HG03139 (cell line): ENCODE measurements around the gene NWD2.
A peak's percentile ranks its signal among the peaks of the same experiment; 100 is the strongest.
"Not testable (repeated sequence)": the region's sequence is repeated elsewhere in the genome, so short reads cannot be mapped to it uniquely, and the experiment has no call there.

Experiments used
- ATAC-seq: cut with Tn5 transposase; IDR thresholded peaks from one replicate; pipeline ENCODE4 v1.9.1; 2021; ENCODE audit not compliant: unreplicated experiment

Gene NWD2

DNA sequence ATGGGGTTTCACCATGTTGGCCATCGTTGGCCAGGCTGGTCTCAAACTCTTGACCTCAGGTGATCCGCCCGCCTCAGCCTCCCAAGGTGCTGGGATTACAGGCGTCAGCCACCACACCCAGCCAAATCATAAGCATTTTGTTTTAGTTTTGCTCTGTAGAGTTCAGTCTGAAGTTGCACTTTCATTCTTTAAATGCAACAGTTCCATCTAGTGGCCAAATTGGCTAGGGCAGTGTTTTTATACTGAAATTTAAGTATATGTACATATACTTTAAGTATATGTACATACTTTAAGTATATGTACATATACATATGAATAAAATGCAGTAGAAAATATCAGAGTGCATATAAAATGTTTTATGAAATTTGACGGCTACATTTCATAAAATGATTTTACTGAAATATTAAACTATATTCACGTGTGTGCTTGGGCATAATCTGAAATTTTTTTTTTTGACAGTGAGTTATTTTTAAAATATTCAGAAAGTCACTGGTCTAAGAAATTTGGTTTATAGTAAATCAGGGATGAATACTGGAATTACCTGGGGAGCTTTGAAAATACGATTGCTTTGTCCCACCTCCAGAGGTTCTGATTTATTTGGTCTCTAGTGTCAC lies 145.5 kb downstream of the NWD2 start:
- peak; percentile 52 for ATAC-seq

DNA sequence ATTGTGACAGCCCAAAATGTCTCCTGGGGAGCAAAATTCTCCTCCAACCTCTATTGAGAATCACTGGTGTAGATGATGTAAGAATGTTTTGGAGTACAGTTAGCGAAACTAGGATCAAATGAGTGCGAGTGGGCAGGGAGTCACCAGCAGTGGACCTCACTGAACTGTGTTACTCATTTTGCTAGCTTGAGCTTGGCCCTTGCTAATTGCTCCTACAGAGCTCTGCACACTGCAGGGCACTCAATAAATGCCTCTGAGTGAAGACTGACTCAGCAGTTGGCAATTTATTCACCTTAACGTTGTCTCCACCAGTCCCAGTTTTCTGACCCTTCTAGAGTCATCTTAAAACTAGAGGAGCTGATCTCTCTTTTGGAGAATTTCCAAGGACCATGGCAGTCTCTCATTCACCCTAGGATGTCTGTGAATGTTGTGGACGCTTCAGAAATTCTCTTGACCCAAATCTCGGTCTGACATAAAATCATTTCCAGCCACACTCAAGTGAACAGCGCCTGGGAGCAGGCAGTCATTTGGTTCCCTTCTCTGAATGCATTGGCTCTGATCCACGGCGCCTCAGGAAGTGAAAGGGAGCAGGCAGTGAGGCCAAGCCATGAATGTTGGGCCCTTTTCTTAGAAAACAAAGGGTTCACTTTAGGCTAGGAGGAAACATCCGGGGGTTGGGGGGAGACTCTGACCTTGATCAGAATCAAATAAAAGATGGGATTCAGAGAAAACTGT lies 148.1 kb downstream of the NWD2 start:
- ATAC-seq = peak; percentile 24

DNA sequence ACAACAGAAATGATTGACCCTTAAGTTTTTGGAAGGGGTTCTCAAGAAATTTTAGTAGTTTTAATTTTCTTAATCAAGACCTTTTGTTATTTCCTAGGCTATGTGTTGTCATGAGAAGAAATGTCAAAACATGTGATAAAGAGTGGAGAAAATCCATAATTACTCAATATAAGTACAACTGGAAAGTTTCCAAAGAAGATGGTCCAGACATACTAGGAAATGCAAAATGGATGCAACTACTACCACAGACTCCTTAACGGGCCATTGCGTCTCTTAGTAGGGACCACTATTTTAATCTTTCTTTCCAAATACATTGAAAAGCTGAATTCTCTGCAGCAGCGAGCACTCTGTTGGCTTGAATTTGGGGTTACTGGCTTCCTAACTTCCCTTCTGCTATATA lies 148.8 kb downstream of the NWD2 start:
- no peak for ATAC-seq

DNA sequence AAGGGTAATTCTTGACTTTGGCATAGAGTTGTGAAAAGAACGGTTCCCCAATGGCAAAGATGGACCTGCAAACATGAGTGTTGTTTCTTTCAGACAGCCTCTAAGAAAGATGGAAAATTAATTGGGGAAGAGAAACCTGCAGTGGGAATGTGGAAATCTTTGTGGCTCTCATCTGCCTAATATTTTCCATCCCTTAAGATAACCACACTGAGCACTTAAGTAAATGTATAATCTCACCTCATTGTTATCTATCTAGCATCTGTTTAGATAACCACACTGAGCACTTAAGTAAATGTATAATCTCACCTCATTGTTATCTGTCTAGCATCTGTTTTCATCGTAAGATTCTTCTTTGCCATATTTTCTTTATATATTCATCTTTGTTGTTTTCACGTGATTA lies 149.3 kb downstream of the NWD2 start:
- ATAC-seq = peak; percentile 48

DNA sequence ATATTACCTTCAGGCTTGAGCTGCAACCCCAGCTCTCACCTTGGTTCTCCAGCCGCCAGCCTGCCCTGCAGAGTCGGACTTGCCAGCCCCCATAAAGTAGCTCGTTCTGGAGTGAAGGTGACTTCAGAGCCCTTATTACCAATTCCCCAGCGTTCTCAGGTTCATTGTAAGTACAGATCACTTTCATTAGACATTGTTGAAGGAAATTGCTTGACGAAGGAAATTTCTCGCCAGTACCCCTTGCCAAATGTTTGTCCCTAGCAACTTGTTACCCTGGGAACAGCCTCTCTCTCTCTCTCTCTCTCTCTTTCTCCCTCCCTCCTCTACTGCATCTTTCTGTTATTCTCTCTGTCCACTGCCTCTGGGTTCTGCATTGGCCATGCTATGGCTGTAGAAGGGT lies 153.0 kb downstream of the NWD2 start:
- ATAC-seq = no peak

DNA sequence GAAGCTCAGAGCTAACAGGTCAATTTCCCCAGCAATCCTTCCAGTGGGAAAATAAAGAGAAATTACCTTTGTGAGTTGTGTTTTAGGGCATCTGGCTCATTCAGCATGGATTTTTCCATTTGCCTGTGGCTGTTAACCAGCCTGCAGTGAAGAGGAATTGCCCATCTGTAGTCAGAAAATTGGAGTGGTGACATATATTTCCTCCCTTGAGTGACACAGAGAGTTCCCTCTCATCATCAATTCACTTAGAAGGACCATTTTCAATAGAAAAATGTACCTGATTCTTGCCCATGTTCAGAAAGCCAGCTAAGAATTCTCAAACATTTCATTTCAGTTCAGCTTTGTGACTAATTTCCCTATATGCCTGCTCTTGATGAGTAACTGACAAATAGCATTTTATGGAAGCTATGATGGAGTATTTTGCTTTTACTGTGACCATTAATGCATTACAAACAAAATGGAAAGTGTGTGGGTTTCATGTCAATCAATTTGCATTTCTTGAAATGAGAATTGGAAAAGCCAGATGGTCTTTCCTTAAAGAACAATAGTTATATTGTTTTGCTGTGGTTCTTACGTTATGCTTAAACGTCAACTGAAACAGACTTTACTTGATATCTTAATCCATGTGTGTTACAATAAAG lies 155.8 kb downstream of the NWD2 start:
- ATAC-seq = peak; percentile 85

DNA sequence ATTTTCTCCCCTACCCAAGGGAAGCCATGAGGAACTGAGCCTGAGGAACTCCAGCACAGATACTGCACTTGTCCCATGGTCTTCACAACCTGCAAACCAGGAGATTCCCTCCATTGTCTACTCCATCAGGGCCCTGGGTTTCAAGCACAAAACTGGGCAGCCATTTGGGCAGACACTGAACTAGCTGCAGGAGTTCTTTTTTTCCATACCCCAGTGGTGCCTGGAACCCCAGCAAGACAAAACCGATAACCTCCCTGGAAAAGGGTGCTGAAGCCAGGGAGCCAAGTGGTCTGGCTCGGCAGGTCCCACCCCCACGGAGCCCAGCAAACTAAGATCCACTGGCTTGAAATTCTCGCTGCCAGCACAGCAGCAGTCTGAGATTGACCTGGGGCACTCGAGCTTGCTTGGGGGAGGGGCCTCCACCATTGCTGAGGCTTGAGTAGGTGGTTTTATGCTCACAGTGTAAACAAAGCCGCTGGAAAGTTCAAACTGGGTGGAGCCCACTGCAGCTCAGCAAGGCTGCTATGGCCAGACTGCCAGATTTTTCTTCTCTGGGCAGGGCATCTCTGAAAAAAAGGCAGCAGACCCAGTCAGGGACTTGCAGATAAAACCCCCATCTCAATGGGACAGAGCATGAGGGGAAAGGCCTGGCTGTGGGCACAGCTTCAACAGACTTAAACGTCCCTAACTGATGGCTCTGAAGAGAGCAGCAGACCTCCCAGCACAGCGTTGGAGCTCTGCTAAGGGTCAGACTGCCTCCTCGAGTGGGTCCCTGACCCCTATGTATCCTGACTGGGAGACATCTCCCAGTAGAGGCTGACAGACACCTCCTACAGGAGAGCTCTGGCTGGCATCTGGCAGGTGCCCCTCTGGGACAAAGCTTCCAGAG lies 163.6 kb downstream of the NWD2 start:
- not testable (repeated sequence) for ATAC-seq

DNA sequence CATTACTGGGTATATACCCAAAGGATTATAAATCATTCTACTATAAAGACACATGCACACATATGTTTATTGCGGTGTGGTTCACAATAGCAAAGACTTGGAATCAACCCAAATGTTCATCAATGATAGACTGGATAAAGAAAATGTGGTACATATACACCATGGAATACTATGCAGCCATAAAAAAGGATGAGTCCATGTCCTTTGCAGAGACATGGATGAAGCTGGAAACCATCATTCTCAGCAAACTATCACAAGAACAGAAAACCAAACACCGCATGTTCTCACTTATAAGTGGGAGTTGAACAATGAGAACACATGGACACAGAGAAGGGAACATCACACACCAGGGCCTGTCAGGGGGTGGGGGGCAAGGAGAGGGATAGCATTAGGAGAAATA lies 169.1 kb downstream of the NWD2 start:
- ATAC-seq = not testable (repeated sequence)

DNA sequence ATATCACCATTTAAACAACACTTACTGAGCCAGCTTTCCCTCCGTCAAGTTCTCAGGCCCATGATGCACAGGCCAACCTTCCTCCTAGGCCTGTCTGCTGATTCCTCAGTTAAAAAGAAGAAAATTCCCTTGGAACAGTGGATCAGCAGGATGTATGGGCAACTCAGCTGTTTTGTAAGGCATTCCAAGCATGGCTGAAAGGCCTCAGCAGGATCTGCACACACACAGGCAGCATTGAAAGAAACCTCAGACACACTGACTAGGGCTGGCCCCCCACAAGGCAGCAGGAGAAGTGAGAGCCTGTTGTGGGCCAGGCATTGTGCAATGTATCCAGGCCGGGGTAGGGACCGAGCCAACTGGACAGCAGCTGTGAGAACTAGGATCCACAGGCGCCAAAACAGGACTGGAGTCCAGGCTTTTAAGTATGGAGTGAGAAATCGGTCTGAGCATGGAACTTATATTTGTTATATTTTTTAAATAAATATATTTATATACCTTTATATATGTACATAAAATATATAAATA lies 171.4 kb downstream of the NWD2 start:
- no peak for ATAC-seq

DNA sequence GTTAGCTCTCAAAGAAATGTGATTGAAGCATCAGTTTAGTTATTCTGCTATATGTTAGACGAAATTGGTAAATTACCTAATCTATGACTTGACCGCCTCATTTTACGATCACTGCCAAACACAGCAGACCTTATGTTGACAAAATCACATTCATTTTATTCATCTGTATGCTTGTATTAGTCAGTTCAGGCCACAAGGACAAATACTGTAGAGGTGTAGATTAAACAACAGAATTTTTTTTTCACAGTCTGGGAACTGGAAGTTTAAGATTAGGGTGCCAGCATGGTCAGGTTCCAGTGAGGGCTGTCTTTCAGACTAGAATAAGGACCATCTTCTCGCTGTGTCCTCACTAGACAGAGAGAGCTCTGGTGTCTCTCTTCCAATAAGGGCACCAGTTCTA lies 177.1 kb downstream of the NWD2 start:
- ATAC-seq = no peak

DNA sequence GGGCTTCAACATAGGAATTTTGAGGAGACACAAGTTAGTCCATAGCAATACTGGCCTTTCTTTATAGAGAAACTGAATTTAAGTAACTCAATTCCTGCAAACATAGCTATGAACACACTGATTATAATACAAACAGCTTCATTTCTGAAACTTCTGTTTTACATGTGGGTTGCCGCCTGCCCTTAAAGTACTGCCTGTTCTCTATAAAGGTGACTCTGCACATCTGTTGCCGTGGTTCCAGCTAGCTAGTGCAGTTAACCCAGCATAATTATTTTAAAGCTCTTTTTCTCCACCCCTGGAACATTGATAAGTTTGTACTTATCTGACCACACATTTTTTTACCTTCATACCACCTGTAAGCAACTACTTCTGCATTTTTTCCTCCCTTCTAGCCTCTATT lies 177.6 kb downstream of the NWD2 start:
- no peak for ATAC-seq

DNA sequence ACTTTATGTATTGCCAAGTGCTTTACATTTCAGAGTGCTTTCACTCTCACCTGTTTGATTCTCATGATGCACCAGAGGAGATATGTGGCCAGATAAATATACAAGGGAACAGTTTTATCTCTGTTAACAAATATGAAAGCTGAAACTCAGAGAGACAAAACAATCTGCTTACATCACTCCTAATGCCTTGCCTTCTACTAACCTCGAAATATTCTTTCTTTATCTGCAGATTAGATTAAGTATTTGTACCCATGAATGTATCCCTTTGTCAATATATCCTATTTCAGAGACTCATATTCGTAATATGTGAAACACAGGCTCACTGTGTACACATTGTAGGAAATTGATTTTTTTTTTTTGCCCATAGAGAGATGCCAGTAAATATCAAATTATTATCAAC lies 178.1 kb downstream of the NWD2 start:
- no peak for ATAC-seq

DNA sequence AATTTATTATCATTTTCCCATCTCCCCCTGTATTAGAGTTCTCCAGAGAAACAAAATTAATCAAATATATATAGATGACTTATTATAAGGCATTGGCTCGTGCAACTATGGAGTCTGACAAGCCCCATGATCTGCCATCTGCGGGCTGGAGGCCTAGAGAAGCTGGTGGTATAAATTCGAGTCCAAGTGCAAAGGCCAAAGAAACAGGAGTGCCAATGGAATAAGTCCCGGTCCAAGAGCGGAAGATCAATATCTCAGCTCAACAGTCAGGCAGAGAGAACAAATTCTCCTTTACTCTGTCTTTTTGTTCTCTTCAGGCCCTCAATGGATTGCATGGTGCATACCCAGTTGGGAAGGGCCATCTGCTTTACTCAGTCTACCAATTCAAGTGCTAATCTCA lies 178.8 kb downstream of the NWD2 start:
- ATAC-seq = no peak

DNA sequence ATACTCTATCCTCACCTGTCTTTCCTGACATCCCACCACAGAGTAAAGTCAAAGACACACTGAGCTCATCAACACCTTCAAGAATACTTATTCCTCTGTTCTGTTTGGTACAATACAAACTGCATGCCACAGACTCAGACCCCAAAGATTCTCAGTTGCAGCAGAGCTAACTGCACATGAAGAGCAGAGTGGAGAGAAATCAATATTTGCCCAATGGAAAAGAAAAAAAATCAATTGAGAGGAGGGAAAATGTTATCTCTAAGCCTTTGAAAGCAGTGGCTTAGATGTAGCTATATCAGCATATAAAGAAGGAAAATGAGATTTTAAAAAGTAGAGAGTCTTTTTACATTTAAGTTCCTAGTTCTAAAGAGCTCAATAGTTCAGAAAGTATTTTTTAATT lies 180.2 kb downstream of the NWD2 start:
- no peak for ATAC-seq

DNA sequence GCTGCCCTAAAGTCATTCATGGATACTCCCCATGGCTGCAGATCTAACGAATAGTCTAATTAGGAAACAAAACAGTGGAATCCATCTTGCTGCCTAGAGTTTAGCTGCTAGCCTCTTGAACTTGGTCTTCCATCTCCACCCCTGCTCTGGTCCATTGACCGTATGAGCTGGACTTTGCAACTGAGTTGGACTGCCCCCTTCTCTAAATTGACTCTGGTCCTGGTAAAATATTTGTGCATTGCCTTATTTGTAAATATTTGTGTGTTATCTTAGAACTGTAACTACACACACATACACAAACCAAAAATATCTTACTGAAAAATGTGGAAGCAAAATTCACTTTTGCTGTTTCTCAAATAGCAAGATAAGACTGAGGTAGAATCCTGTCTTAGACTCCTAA lies 181.3 kb downstream of the NWD2 start:
- no peak for ATAC-seq

DNA sequence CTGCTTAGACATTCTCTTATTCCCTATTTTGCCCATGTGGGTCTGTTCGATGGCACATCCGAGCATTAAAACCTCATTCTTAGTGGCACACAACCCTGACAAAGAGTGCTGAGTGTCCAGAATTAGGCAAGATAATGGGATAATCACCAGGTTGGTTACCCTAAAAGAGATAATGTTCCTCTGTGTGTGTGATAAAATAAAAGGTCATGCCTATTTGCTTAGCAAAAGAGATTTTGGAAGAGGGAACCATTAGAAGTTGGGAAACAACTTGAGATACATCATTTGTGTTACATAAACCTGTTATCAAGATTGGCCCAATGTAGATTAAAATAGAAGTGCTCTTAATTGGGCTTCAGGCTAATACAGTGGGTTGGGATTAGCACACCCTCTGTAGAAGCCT lies 182.7 kb downstream of the NWD2 start:
- ATAC-seq = no peak

DNA sequence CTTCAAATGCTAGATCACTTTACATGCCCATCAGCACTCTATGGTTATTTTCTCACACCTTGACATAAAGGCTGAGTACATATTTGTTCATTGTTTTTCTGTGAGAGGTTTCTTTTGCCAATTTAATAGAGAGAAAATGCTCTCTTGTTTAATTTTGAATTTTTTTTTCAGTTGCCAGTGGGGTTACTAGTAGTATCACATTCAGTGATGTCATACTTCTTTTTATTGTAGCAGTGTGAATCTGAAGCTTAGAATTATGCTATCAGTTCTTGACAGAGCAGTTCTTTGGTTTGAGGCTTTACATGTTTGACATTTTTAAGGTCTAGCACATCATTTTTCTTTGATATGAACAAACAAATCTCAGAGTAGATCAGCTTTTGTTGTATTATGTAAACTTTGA lies 185.4 kb downstream of the NWD2 start:
- no peak for ATAC-seq

DNA sequence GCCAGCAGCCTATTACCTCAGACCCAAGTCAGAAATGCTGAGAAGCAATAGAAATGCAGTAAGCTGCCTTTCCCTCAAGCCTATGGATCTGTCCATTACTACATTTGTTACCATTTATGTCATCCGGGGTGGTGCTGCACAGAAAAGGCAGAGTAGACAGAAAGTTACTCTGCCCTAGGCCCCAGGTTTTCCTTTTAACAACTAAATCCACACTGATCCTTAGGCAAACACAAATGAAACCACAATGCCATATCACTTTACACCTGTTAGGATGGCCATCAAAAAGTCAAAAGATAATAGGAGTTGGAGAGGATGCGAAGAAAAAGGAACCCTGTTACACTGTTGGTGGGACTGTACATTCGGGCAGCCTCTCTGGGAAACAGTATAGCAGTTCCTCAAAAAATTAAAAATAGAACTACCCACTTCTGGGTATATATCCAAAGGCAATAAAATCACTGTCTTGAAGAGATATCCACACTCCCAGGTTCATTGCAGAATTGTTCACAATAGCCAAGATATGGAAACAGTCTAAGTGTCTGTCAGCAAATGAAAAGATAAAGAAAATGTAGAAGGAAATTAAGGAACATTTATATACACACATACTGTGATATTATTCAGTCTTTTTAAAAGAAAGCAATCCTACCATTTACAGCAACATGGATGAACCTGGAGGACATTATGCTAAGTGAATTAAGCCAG lies 186.3 kb downstream of the NWD2 start:
- ATAC-seq = no peak

DNA sequence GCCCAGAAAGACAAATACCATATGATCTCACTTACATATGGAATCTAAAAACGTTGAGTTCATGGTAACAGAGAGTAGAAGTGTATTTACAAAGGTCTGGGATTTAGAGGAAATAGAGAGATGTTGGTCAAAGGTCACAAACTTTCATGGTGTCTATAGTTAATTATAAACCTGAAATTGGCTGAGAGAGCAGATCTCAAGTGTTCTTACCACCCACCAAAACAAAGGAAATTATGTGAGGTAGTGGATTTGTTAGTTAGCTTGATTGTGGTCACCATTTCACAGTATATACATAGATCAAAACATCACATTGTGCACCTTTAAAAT lies 186.8 kb downstream of the NWD2 start:
- peak; percentile 81 for ATAC-seq

DNA sequence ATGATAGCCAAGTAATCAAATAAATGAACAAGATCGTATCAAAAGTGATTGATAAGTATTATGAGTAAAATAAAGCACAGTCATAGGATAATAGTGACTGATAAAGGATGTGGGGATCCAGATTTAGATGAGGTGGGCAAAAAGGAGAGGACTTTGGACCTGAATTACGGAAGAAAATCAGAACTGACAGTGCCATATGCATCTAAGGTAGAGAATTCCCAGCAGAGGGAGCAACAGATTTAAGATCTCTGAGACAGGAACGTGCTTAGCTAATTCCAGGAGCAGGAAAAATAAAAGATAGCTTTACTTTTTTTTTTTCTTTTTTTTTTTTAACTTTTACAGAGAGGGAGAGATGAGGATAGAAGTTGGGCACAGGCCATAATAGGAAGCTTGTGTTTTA lies 189.9 kb downstream of the NWD2 start:
- no peak for ATAC-seq

DNA sequence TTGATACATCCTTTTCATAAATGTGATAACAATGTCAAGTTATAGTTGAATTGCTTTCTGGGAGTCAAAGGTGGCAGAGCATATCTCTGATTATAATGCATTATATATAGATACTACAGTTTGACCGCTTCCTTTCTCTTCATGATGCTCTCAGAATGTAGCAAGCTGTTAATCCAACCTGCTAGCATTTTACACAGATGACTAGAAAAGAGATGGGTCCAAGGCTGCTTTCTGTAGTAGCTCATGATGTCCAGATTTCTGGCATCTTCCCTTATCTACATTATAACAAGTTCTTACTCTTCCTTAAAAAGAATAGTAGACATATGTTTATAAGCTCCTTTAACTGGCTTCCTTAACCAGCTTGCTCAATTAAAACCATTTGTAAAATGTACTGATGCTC lies 192.0 kb downstream of the NWD2 start:
- ATAC-seq = no peak
